ENCODE data around the gene DISC1.
"Not testable (repeated sequence)": the region's sequence is repeated elsewhere in the genome, so short reads cannot be mapped to it uniquely, and the experiment has no call there.

Gene DISC1

GRCh38 chr1:231727171-231727570 is 100.6 kb downstream of the DISC1 start:
- Mint-ChIP-seq H3K36me3 (no peaks in the 10 kb centered on the region), H3K27me3 (no peaks in the 10 kb centered on the region), H3K9me3 (no peaks in the 10 kb centered on the region), H3K4me3 (no peak overlapping the region), H3K27ac (no peak overlapping the region), H3K4me1 (no peaks in the 10 kb centered on the region)
- no peak for ATAC-seq

- not testable (repeated sequence) for H3K4me1 Mint-ChIP-seq, H3K27me3 Mint-ChIP-seq, ATAC-seq, H3K4me3 Mint-ChIP-seq, H3K27ac Mint-ChIP-seq, H3K9me3 Mint-ChIP-seq, H3K36me3 Mint-ChIP-seq
These were observed 102.4 kb downstream of the DISC1 start for GRCh38 chr1:231728987-231729386.

DNA sequence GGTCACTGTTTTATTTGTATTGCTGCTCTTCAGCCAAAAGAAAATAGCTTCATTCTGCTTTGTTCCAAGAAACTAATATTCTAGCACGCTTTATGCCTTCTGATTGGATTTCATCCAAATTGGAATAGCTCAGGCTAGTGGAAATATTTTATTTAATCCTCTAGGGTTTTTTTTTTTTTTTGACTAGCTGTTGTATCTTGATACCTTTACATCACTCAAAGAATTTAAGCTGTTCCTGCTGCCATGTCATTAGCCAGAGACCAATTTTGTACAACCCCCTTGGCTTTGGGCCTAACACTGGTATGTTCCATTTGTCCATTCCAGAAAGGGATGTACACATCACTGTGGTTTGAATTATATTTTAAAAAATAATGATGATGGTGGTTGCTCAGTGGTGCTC is 103.0 kb downstream of the DISC1 start:
- no peak overlapping the region for H3K27ac Mint-ChIP-seq
- H3K27me3 Mint-ChIP-seq = no peaks in the 10 kb centered on the region
- H3K9me3 Mint-ChIP-seq = no peaks in the 10 kb centered on the region
- H3K4me3 Mint-ChIP-seq = no peak overlapping the region
- no peaks in the 10 kb centered on the region for H3K36me3 Mint-ChIP-seq
- no peaks in the 10 kb centered on the region for H3K4me1 Mint-ChIP-seq
- ATAC-seq = no peak

GRCh38 chr1:231731268-231731667 is 104.7 kb downstream of the DISC1 start:
- Mint-ChIP-seq H3K36me3 (no peaks in the 10 kb centered on the region), H3K9me3 (no peaks in the 10 kb centered on the region), H3K4me1 (no peaks in the 10 kb centered on the region), H3K27me3 (no peaks in the 10 kb centered on the region), H3K27ac (no peak overlapping the region), H3K4me3 (no peak overlapping the region)
- no peak for ATAC-seq

DNA sequence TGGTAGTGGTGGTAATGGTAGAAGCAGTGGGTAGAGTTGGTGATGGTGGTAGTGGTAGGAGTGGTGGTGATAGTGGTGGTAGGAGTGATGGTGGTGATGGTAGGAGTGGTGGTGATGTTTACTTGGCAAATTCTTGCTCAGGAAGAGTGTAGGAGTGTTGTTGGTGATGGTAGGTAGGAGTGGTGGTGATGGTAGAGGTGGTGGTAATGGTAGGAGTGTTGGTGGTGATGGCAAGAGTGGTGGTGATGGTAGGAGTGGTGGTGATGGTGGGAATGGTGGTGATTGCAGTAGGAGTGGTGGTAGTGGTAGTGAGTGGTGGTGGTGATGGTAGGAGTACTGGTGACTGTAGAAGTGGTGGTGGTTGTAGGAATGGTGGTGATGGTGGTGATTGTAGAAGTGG is 106.5 kb downstream of the DISC1 start:
- Mint-ChIP-seq H3K4me1 (no peaks in the 10 kb centered on the region), H3K27me3 (no peaks in the 10 kb centered on the region), H3K36me3 (no peaks in the 10 kb centered on the region), H3K27ac (no peak overlapping the region), H3K4me3 (no peak overlapping the region), H3K9me3 (no peaks in the 10 kb centered on the region)
- no peak for ATAC-seq

DNA sequence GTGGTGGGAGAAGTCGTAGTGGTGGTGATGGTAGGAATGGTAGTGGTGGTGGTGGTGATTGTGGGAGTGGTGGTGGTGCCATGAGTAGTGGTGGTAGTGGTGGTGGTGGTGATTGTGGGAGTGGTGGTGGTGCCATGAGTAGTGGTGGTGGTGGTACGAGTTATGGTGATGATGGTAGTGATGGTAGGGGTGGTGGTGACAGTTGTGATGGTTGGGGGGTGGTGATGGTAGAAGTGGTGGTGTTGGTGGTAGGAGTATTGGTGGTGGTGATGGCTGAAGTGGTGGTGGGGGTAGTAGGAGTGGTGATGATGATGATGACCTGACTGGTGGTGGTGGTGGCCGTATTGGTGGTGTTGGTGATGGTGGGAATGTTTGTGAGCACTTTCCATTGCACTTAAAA is 107.1 kb downstream of the DISC1 start:
- no peak for ATAC-seq
- Mint-ChIP-seq H3K9me3 (no peaks in the 10 kb centered on the region), H3K27ac (no peak overlapping the region), H3K4me3 (no peak overlapping the region), H3K36me3 (no peaks in the 10 kb centered on the region), H3K27me3 (no peaks in the 10 kb centered on the region), H3K4me1 (no peaks in the 10 kb centered on the region)

DNA sequence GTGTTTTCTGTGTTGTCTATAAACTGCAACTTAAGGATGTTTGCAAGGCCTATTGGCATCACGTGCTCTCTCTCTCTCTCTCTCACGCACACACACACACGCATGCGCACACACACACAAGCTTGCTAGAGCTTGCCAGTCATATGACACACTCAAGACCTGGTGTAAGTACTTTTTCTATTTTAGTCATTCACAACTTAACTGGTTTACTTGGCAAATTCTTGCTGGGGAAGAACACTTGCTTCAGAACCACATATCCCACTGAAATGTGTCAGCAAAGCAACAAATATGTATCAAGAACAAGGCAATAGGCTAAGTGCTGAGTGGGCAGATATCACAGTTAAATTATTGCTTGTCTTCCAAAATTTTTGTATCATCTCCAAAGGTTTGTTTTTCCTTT is 107.8 kb downstream of the DISC1 start:
- peaks cover 5% of the 10 kb centered on the region for H3K36me3 Mint-ChIP-seq
- H3K27me3 Mint-ChIP-seq = no peaks in the 10 kb centered on the region
- no peaks in the 10 kb centered on the region for H3K4me1 Mint-ChIP-seq
- no peaks in the 10 kb centered on the region for H3K9me3 Mint-ChIP-seq
- no peak overlapping the region for H3K27ac Mint-ChIP-seq
- no peak for ATAC-seq
- no peak overlapping the region for H3K4me3 Mint-ChIP-seq

DNA sequence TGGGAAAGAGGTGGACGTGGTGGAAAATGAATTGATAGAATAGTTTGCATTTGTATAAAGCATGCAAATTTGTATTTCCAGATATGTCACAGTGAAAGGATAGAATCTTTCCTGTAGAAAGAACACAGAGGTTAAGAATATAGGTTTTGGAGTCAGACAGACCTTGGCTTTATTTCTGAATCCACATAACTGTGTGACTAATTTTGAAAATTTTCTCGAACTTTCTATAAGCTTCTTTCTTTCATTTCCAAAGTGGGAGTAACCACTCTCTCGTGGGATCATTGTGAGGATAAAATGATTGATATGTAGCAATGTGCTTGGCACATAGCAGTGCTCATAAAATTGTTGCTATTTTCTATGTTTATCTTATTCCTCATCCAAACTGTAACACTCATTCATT is 108.8 kb downstream of the DISC1 start:
- ATAC-seq = no peak
- H3K4me1 Mint-ChIP-seq = no peaks in the 10 kb centered on the region
- H3K36me3 Mint-ChIP-seq = peaks cover 6% of the 10 kb centered on the region
- H3K4me3 Mint-ChIP-seq = no peak overlapping the region
- no peaks in the 10 kb centered on the region for H3K9me3 Mint-ChIP-seq
- no peaks in the 10 kb centered on the region for H3K27me3 Mint-ChIP-seq
- no peak overlapping the region for H3K27ac Mint-ChIP-seq

DNA sequence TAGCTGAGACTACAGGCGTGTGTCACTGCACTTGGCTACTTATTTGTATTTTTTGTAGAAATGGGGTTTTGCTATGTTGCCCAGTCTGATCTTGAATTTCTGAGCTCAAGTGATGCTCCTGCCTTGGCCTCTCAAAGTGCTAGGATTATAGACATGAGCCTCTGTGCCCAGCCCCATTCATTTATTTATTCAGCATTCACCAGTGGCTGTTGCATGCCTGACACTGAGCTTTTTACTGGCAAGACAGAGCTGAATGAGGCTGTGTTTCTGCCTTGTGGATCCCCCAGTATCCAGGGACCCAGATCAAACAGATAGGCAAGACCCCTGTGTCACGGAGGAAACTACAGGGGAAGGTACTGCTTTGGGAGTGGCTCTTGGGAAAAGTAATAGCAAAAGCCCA is 109.4 kb downstream of the DISC1 start:
- no peak for ATAC-seq
- no peak overlapping the region for H3K27ac Mint-ChIP-seq
- H3K27me3 Mint-ChIP-seq = no peaks in the 10 kb centered on the region
- H3K36me3 Mint-ChIP-seq = peaks cover 6% of the 10 kb centered on the region
- H3K4me1 Mint-ChIP-seq = no peaks in the 10 kb centered on the region
- H3K4me3 Mint-ChIP-seq = no peak overlapping the region
- no peaks in the 10 kb centered on the region for H3K9me3 Mint-ChIP-seq

DNA sequence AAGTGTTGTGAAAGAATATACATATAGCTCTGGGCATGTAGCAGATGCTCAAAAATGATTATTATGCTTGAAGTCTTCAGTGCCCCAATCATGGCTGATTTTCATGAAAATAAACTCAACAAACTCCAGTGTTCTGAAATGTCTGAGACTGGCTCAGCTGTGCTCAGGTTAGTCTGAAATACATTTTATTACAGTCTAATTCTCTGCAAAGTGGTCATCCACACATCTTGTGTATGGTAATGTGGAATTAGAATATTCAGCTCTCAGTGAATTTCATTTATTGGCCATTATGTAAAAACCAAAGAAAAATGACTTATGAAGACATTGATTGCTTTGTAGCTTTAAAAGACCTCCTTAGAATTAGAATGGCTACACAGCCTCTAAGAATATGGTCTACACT is 109.9 kb downstream of the DISC1 start:
- H3K27ac Mint-ChIP-seq = no peak overlapping the region
- H3K4me1 Mint-ChIP-seq = no peaks in the 10 kb centered on the region
- no peak overlapping the region for H3K4me3 Mint-ChIP-seq
- ATAC-seq = no peak
- no peaks in the 10 kb centered on the region for H3K9me3 Mint-ChIP-seq
- H3K27me3 Mint-ChIP-seq = no peaks in the 10 kb centered on the region
- peaks cover 6% of the 10 kb centered on the region for H3K36me3 Mint-ChIP-seq

DNA sequence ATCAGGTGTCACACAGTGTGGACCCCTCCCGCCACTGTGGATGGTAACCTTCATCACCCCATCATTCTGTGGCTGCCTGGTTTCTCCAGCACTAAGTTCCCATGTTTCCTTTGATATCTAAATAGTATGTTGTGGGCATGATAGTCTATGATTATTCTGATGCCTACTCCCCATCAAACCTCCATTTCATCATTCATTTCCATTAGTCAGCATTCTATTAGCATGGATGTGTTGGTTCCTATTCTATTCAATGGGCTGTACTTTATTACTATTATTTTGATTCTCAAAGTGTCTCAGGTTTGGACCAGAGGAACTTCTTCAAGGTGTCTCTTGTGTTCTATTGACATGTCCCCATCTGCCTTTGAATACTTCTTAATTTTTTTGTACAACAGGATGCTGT is 112.0 kb downstream of the DISC1 start:
- Mint-ChIP-seq H3K4me1 (no peaks in the 10 kb centered on the region), H3K4me3 (no peak overlapping the region), H3K27ac (no peak overlapping the region), H3K36me3 (peaks cover 6% of the 10 kb centered on the region), H3K9me3 (no peaks in the 10 kb centered on the region), H3K27me3 (no peaks in the 10 kb centered on the region)
- no peak for ATAC-seq

- Mint-ChIP-seq H3K4me3 (no peak overlapping the region), H3K27me3 (no peaks in the 10 kb centered on the region), H3K27ac (no peak overlapping the region), H3K4me1 (no peaks in the 10 kb centered on the region), H3K36me3 (peaks cover 12% of the 10 kb centered on the region), H3K9me3 (no peaks in the 10 kb centered on the region)
- ATAC-seq = no peak
These were observed 117.4 kb downstream of the DISC1 start for GRCh38 chr1:231743966-231744365.

DNA sequence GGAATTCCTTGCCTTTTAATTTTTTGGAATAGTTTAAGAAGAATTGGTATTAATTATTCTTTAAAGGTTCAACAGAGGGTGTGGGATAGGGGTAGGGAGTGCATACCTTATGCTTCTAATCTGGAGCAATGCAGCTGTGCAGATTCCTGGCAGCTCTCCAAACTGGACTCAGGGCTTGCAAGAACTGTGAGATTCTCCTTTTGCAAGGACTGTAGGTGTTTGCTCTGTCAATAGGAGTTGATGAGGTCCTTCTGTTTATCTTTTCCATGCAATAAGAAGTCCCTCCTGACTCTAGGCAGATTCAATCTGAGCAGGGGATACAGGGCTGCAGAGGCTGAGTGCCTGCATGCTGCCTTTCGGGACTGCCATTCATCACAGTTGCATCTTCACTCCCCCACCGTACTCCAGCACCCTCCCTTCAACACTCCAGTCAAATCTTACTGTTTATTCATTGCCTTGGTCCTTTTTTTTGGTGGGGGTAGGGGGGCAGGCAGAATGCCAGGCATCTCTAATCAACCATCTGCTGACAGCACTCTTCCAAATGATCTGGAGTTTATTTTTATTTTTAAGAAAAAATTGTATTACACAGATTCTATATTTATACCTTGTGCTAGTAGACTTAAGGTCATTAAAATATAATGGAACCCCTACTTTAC is 122.3 kb downstream of the DISC1 start:
- no peak for ATAC-seq
- Mint-ChIP-seq H3K27me3 (no peaks in the 10 kb centered on the region), H3K4me3 (no peak overlapping the region), H3K9me3 (peaks cover 11% of the 10 kb centered on the region), H3K4me1 (no peaks in the 10 kb centered on the region), H3K27ac (no peak overlapping the region), H3K36me3 (peaks cover 38% of the 10 kb centered on the region)

GRCh38 chr1:231750296-231750695 is 123.7 kb downstream of the DISC1 start:
- Mint-ChIP-seq H3K4me1 (no peaks in the 10 kb centered on the region), H3K4me3 (no peak overlapping the region), H3K36me3 (peaks cover 49% of the 10 kb centered on the region), H3K27ac (no peak overlapping the region), H3K27me3 (no peaks in the 10 kb centered on the region), H3K9me3 (peaks cover 22% of the 10 kb centered on the region)
- ATAC-seq = no peak

DNA sequence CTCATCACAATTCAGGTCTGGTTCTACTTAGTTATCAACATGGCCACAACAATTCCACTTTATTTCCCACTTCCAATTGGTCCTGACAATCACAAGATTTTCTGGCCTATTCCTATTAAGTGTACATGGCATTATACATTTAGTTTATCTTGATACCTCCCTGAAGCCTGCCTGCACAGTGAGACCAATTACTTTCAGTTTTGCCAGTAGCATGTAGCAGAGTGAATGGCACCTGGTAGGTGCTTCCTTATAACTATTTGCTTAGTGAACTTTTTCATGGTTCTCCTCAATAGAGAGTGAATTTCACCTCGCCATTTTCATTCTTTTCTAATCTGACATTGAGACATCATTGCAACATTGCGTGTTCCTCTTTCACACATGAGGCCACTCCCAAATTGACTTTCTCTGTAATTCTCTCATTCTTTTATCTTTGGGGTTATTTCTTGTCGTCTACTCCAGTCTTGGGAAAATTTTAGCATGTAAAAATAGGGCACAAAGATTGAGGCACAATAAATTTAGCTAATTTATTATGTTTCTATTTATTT is 124.3 kb downstream of the DISC1 start:
- ATAC-seq = no peak
- peaks cover 22% of the 10 kb centered on the region for H3K9me3 Mint-ChIP-seq
- no peaks in the 10 kb centered on the region for H3K27me3 Mint-ChIP-seq
- H3K36me3 Mint-ChIP-seq = peaks cover 51% of the 10 kb centered on the region
- no peak overlapping the region for H3K4me3 Mint-ChIP-seq
- H3K4me1 Mint-ChIP-seq = no peaks in the 10 kb centered on the region
- H3K27ac Mint-ChIP-seq = no peak overlapping the region

- Mint-ChIP-seq H3K9me3 (peaks cover 22% of the 10 kb centered on the region), H3K27ac (no peak overlapping the region), H3K36me3 (peaks cover 51% of the 10 kb centered on the region), H3K4me1 (no peaks in the 10 kb centered on the region), H3K27me3 (no peaks in the 10 kb centered on the region), H3K4me3 (no peak overlapping the region)
- no peak for ATAC-seq
These were observed 124.8 kb downstream of the DISC1 start for GRCh38 chr1:231751415-231751814.

DNA sequence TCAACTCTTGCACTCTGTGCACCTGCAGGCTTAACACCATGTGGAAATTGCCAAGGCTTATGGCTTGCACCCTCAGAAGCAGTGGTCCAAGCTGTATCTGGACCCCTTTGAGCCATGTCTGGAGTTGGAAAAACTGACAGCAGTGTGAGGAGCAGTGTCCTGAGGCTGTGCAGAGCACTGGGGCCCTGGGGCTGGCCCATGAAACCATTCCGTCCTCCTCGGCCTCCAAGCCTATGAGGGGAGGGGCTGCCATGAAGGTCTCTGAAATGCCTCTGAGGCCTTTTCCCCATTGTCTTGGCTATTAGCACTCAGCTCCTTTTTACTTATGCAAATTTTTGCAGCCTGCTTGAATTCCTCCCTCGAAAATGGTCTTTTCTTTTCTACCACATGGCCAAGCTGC is 126.7 kb downstream of the DISC1 start:
- peaks cover 22% of the 10 kb centered on the region for H3K9me3 Mint-ChIP-seq
- H3K36me3 Mint-ChIP-seq = peaks cover 44% of the 10 kb centered on the region

More for the DNA sequence above, 126.7 kb downstream of the DISC1 start:
- no peak for ATAC-seq
- H3K27ac Mint-ChIP-seq = no peak overlapping the region
- H3K27me3 Mint-ChIP-seq = no peaks in the 10 kb centered on the region
- H3K4me3 Mint-ChIP-seq = no peak overlapping the region
- no peaks in the 10 kb centered on the region for H3K4me1 Mint-ChIP-seq
